Left lung (tissue), 10 donors: Measurements from ENCODE around the gene OVAAL. TPM values are rescaled to one million over a fixed set of nuclear protein-coding genes. Genes with fewer than 3 reads are reported as not detected.

ENCODE experiments used
- ATAC-seq: fragments of 200-7000 bp; cut with Tn5 transposase; one replicate; pipeline ENCODE4 v1.9.1; 2020; ENCODE audit warnings: moderate library complexity
- DNase-seq, 4 donors: peaks; one replicate each; pipeline ENCODE4 v3.0.0-alpha.2; 2013 to 2020
- H3K27ac ChIP-seq, 2 donors: fragments of 200-600 bp; sonication (generic) in 1 of 2; one replicate each; pipeline versions ENCODE4 v1.5.0 to v1.8.0; 2020 to 2021
- H3K27me3 ChIP-seq, 2 donors: fragments of 200-600 bp; sonication (generic) in 1 of 2; one replicate each; pipeline versions ENCODE4 v1.5.0 to v1.8.0; 2020 to 2021
- H3K36me3 ChIP-seq, 2 donors: fragments of 200-600 bp; sonication (generic) in 1 of 2; one replicate each; pipeline versions ENCODE4 v1.5.0 to v1.8.0; 2020 to 2021
- H3K4me1 ChIP-seq, 2 donors: fragments of 200-600 bp; one replicate each; pipeline ENCODE4 v1.8.0; 2021
- H3K4me3 ChIP-seq, 2 donors: fragments of 200-600 bp; sonication (generic) in 1 of 2; one replicate each; pipeline versions ENCODE4 v1.5.0 to v1.8.0; 2020 to 2021; ENCODE audit warnings: mild to moderate bottlenecking in 1 of 2
- H3K9me3 ChIP-seq, 2 donors: fragments of 200-600 bp; sonication (generic) in 1 of 2; one replicate each; pipeline versions ENCODE4 v1.5.0 to v1.8.0; 2020 to 2021
- intact Hi-C, 2 donors: fragments of 100-400 bp; cut with DNase I; formaldehyde crosslinking; loops; one replicate each; pipeline versions ENCODE4 v1.11.2 to v1.14.2; 2022
- polyA plus RNA-seq, 6 donors: library from polyadenylated mRNA; unstranded; fragments of 120-200 nt; gene quantifications; one replicate each; pipeline ENCODE4 v1.2.1, GENCODE V29; 2013; ENCODE audit not compliant: insufficient read length in 6 of 6
- total RNA-seq, 2 donors: library from RNA; stranded (reverse); fragmentation: NEBNext Ultra II Directional; extraction: Animal tissue kit (Norgen Biotek cat#: 25700); gene quantifications; one replicate each; pipeline ENCODE4 v1.2.1, GENCODE V29; 2021
- TF ChIP-seq, protein P1 (sequence below), 2 donors: fragments of 200-600 bp; sonication (generic) in 1 of 2; IDR thresholded peaks; one replicate each; pipeline versions ENCODE4 v1.5.0 to v1.8.0; 2021; ENCODE audit warnings: antibody characterized with exemption in 2 of 2
- donor health status: DM: no; HTN: yes; CAD: no.
- donor health status: DM: no; HTN: no; CAD: no.

OVAAL gene
- total and polyA plus RNA-seq, 8 donors: not detected

DNA sequence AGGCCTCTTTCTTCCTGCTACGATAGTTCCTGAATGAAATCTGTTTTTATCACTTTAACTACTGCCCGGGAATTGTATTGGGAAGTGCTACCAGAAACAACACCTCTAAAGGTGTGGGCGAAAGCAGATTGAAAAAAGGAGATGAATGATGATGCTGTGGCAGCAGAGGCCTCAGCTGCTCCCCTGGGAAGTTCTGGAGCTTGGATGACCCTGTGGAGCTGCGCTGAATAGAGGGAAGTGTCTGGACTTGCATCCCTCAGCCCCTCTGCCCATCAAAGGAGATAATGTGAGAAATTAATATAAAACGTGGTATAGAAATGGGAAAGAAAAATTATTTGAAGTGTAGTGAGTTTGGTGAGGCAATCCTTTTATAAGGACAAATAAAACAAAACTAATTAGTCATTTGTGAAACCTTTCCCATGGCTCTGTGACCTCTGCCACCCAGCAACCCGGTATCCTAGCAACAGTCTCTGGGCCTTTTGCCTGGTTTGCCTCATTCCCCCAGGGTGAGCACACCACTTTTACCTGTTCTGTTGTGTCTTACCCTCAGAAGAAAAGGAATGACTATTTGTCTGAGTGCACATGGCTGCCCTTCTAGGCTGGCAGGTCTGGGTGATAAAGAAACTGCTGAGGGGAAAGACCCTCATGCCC, 21.3 kb downstream of the OVAAL start:
- no peaks in the 10 kb centered on the region for H3K9me3 ChIP-seq
- no peaks in the 10 kb centered on the region for H3K27me3 ChIP-seq
- TF ChIP-seq, protein P1, sequence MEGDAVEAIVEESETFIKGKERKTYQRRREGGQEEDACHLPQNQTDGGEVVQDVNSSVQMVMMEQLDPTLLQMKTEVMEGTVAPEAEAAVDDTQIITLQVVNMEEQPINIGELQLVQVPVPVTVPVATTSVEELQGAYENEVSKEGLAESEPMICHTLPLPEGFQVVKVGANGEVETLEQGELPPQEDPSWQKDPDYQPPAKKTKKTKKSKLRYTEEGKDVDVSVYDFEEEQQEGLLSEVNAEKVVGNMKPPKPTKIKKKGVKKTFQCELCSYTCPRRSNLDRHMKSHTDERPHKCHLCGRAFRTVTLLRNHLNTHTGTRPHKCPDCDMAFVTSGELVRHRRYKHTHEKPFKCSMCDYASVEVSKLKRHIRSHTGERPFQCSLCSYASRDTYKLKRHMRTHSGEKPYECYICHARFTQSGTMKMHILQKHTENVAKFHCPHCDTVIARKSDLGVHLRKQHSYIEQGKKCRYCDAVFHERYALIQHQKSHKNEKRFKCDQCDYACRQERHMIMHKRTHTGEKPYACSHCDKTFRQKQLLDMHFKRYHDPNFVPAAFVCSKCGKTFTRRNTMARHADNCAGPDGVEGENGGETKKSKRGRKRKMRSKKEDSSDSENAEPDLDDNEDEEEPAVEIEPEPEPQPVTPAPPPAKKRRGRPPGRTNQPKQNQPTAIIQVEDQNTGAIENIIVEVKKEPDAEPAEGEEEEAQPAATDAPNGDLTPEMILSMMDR (IDR thresholded peaks at IDR 0.05): no peak
- ATAC-seq (peak; percentile 82), DNase-seq (no peak)
- no peaks in the 10 kb centered on the region for H3K36me3 ChIP-seq
- no peaks in the 10 kb centered on the region for H3K4me1 ChIP-seq
- intact Hi-C loops: no loop called here
- H3K27ac ChIP-seq: no peak overlapping the region
- no peak overlapping the region for H3K4me3 ChIP-seq

DNA sequence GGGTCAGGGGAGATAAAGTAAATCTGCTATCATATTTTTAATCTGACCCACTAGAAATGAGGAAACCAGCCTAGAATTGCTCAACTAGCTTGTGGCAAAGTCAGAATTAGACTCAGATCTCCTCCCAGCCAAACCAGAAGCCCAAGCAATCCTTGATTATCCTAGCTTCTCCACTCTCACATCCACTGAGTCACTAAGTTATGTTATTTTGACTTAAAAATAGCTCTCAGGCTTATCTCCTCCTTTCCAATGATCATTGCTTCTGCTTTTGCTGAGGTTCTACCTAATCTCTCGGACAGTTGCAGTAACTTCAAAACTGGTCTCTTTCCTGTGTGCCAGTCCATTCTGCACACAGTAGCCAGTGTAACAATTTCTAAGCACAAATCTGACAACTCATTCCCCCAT, 22.9 kb downstream of the OVAAL start:
- Histone ChIP-seq H3K4me1 (peaks cover 0 to 10% of the 10 kb centered on the region in 2 donors), H3K36me3 (no peaks in the 10 kb centered on the region), H3K4me3 (no peak overlapping the region), H3K9me3 (no peaks in the 10 kb centered on the region), H3K27me3 (no peaks in the 10 kb centered on the region), H3K27ac (no peak overlapping the region)
- intact Hi-C loops: no loop called here
- no peak for DNase-seq
- ATAC-seq: no peak
- TF ChIP-seq, protein P1 (IDR thresholded peaks at IDR 0.05): no peak

DNA sequence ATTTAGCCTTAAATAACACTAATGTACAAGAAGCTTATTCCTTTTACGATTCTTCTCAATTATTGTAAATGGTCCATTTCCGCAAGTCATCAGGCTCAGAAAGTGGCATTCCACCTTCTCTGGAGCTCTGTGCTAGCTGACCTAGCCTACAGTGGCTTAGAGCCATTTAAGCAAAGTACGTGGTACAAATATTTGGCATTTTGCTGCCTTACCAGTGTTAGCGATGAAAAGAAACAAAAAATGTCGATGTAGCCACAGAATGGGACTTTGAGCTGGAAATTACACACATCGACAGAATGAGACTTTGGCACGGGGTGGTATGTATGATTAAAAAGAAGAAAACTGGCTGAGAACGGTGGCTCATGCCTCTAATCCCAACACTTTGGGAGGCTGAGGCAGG, 26.1 kb downstream of the OVAAL start:
- ATAC-seq (no peak), DNase-seq (no peak)
- Histone ChIP-seq H3K27me3 (no peaks in the 10 kb centered on the region), H3K4me3 (no peak overlapping the region), H3K9me3 (peaks cover 0 to 8% of the 10 kb centered on the region in 2 donors), H3K4me1 (peaks cover 0 to 10% of the 10 kb centered on the region in 2 donors), H3K36me3 (no peaks in the 10 kb centered on the region), H3K27ac (peak overlapping the region; percentile 3 to 23)
- TF ChIP-seq, protein P1 (IDR thresholded peaks at IDR 0.05): no peak
- intact Hi-C loops: no loop called here

DNA sequence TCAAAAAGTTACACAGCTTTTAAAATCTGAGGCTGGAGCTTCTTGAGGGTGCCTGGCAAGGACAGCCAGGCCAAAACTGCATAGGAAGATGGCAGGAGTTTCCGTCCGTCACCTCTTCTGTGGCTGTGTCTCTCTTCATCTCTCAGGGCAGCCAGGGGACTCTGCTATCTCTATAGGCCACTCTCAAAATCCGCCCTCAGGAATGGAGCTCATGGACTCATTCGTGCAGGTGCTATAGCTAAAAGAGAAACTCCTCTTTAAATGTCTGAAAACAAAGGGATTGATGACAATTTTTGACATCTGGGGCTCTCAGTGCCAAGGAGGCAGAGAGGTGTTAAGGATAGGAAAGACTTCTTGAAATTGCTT, 27.2 kb downstream of the OVAAL start:
- Histone ChIP-seq H3K27me3 (no peaks in the 10 kb centered on the region), H3K4me3 (no peak overlapping the region), H3K27ac (peak overlapping the region; percentile 23 to 26), H3K4me1 (peaks cover 0 to 10% of the 10 kb centered on the region in 2 donors), H3K36me3 (no peaks in the 10 kb centered on the region), H3K9me3 (peaks cover 0 to 8% of the 10 kb centered on the region in 2 donors)
- DNase-seq (no peak), ATAC-seq (no peak)
- TF ChIP-seq, protein P1 (IDR thresholded peaks at IDR 0.05): no peak
- intact Hi-C loops: no loop called here

DNA sequence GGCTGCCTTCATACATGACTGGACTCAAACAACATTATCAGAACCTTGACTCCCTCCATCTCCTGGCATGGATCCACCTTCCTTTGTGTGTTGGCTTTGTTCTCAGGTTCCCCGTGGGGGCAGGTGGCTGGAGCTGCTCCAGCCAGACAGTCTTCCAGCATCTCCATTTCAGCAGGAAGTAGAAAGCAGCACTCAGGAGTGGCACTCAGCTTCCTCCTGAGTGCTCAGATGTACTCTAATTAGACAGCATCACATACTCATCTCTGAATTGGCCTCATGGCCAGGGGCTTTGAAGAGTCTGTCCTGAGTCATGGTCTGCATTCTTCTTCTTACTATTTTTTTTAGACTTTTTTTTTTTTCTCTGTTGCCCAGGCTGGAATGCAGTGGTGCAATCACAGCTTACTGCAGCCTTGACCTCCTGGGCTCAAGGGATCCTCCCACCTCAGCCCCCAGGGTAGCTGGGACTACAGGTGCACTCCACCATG, 27.9 kb downstream of the OVAAL start:
- TF ChIP-seq, protein P1 (IDR thresholded peaks at IDR 0.05): no peak
- no peaks in the 10 kb centered on the region for H3K27me3 ChIP-seq
- peak; percentile 52 for ATAC-seq

More for the DNA sequence above, 27.9 kb downstream of the OVAAL start:
- Histone ChIP-seq H3K4me1 (peaks cover 0 to 10% of the 10 kb centered on the region in 2 donors), H3K27ac (no peak overlapping the region), H3K4me3 (no peak overlapping the region), H3K36me3 (no peaks in the 10 kb centered on the region), H3K9me3 (peaks cover 0 to 8% of the 10 kb centered on the region in 2 donors)
- no peak for DNase-seq
- intact Hi-C loops: no loop called here
